GM18511 (cell line): ENCODE data around the gene TRMU.

Source experiments
- ATAC-seq: cut with Tn5 transposase; IDR thresholded peaks from one replicate; pipeline ENCODE4 v1.9.1; 2021; ENCODE audit warnings: mild to moderate bottlenecking, moderate library complexity; ENCODE audit not compliant: unreplicated experiment

Gene TRMU

GRCh38 chr22:46335201-46336118, at the start of gene TRMU:
TSS of gene TRMU (plus strand) at chr22:46335714. CDS start at chr22:46335765, 51 bp downstream.
- peak; percentile 92 for ATAC-seq

GRCh38 chr22:46286006-46286405, 49.5 kb upstream of the TRMU start:
- ATAC-seq, result no peak

- no peak for ATAC-seq
These were observed 48.3 kb upstream of the TRMU start for GRCh38 chr22:46286941-46287872.

- ATAC-seq, result peak; percentile 77
These were observed 47.4 kb upstream of the TRMU start for GRCh38 chr22:46287873-46288751.

- ATAC-seq, result no peak
These were observed 46.7 kb upstream of the TRMU start for GRCh38 chr22:46288846-46289243.

GRCh38 chr22:46289244-46289891, 46.1 kb upstream of the TRMU start:
- no peak for ATAC-seq

- ATAC-seq, result no peak
These were observed 45.2 kb upstream of the TRMU start for GRCh38 chr22:46290121-46290842.

- ATAC-seq, result no peak
These were observed 44.4 kb upstream of the TRMU start for GRCh38 chr22:46290843-46291785.

- no peak for ATAC-seq
These were observed 43.3 kb upstream of the TRMU start for GRCh38 chr22:46292173-46292572.

- ATAC-seq, result no peak
These were observed 42.8 kb upstream of the TRMU start for GRCh38 chr22:46292732-46293131.

- no peak for ATAC-seq
These were observed 41.8 kb upstream of the TRMU start for GRCh38 chr22:46293577-46294260.

GRCh38 chr22:46294784-46295183, 40.7 kb upstream of the TRMU start:
- ATAC-seq, result no peak

- no peak for ATAC-seq
These were observed 40.1 kb upstream of the TRMU start for GRCh38 chr22:46295277-46295971.

GRCh38 chr22:46296257-46297150, 39.0 kb upstream of the TRMU start, which contains the start of gene GTSE1:
TSS of gene GTSE1 (plus strand) at chr22:46296870. CDS start at chr22:46297401, 531 bp downstream.
- peak; percentile 97 for ATAC-seq

- ATAC-seq, result peak; percentile 11
These were observed 38.2 kb upstream of the TRMU start for GRCh38 chr22:46297151-46297812.
